22Rv1 (cell line): ENCODE measurements around the gene CLDN11.

Source experiments
- CTCF ChIP-seq: fragments of 450-650 bp; IDR thresholded peaks from 2 replicates; pipeline ENCODE4 v1.5.1; 2017; ENCODE audit warnings: mild to moderate bottlenecking
- ZFX ChIP-seq: fragments of 450-650 bp; IDR thresholded peaks from 2 replicates; pipeline ENCODE4 v1.6.1; 2017; ENCODE audit warnings: antibody characterized with exemption, borderline replicate concordance

- TF ChIP-seq CTCF, result no peak
- no peak for TF ChIP-seq ZFX
Measured at GRCh38 chr3:170413291-170413690, 5.4 kb upstream of the CLDN11 start.
